Fibroblast of the aortic adventitia (primary cell): Measurements from ENCODE around the gene RGS10. TPM values are rescaled to one million over a fixed set of nuclear protein-coding genes. Genes with fewer than 3 reads are reported as not detected.
A peak's percentile ranks its signal among the peaks of the same experiment; 100 is the strongest.

Source experiments
- DNase-seq: peaks from one replicate; pipeline ENCODE4 v3.0.0-alpha.2; 2010; ENCODE audit warnings: low read depth
- H3K4me3 ChIP-seq: 2 replicates; pipeline ENCODE4 v1.5.1; 2011; ENCODE audit warnings: low read depth, mild to moderate bottlenecking, control low read depth, low read length, moderate library complexity
- total RNA-seq: library from RNA; depleted of rRNA; stranded (reverse); fragments of >200 nt; gene quantifications from 2 replicates; pipeline ENCODE4 v1.2.3, GENCODE V29; 2012; ENCODE audit warnings: low replicate concordance
- TF ChIP-seq, protein P1 (sequence below): IDR thresholded peaks from 2 replicates; pipeline ENCODE4 v1.5.1; 2011; ENCODE audit warnings: mild to moderate bottlenecking, low read length, control low read depth, inconsistent platforms; ENCODE audit not compliant: insufficient read depth

Gene RGS10
- total RNA-seq, 1 donor, result 42.4 TPM

- TF ChIP-seq, protein P1, sequence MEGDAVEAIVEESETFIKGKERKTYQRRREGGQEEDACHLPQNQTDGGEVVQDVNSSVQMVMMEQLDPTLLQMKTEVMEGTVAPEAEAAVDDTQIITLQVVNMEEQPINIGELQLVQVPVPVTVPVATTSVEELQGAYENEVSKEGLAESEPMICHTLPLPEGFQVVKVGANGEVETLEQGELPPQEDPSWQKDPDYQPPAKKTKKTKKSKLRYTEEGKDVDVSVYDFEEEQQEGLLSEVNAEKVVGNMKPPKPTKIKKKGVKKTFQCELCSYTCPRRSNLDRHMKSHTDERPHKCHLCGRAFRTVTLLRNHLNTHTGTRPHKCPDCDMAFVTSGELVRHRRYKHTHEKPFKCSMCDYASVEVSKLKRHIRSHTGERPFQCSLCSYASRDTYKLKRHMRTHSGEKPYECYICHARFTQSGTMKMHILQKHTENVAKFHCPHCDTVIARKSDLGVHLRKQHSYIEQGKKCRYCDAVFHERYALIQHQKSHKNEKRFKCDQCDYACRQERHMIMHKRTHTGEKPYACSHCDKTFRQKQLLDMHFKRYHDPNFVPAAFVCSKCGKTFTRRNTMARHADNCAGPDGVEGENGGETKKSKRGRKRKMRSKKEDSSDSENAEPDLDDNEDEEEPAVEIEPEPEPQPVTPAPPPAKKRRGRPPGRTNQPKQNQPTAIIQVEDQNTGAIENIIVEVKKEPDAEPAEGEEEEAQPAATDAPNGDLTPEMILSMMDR, result peak; percentile 51
- DNase-seq, result peak; percentile 44
- H3K4me3 ChIP-seq, result peak overlapping the region; percentile 80
Measured at GRCh38 chr10:119542988-119543813, 682 bp upstream of the RGS10 start.

- H3K4me3 ChIP-seq, result peak overlapping the region; percentile 80
- TF ChIP-seq, protein P1, result no peak
- peak; percentile 18 for DNase-seq
Measured at GRCh38 chr10:119541459-119542356, 811 bp downstream of the RGS10 start.

DNA sequence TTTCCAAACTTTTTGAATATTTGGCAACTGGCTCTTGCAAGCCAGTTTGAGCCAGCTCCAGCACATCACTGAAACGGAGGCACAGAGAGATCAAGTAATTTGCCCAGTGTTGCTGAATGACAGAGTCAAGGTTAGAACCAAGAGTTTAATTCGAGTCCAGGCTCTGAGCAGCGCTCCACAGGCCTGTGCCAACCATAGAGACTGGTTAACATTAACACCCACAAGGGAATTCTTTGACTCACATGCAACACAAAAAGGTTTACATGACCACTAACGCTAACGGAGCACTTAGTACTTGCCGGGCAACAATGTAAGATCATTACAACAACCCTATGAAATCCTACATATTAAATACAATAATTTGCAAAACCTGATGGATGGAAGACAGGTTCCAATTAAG lies 1.5 kb downstream of the RGS10 start:
- peak overlapping the region; percentile 80 for H3K4me3 ChIP-seq
- TF ChIP-seq, protein P1, result no peak
- peak; percentile 68 for DNase-seq

DNA sequence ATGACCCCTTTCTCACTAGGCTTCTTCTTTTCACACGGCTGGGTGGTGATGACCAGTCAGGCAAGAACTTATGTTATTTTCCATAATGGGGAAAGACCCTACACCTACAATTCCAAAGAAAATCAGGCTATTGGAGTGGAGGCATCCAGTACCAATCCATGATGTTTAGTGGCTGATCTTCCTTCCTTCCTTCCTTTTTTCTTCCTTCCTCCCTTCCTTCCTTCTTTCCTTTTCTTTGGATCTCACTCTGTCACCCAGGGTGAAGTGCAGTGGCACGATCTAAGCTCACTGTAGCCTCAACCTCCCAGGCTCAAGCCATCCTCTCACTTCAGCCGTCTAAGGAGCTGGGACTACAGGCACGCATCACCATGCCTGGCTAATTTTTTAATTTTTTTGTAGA lies 2.5 kb downstream of the RGS10 start:
- no peak overlapping the region for H3K4me3 ChIP-seq
- no peak for DNase-seq
- TF ChIP-seq, protein P1, result no peak

GRCh38 chr10:119539359-119539825 lies 3.1 kb downstream of the RGS10 start:
- TF ChIP-seq, protein P1, result no peak
- no peak for DNase-seq
- H3K4me3 ChIP-seq, result no peak overlapping the region

GRCh38 chr10:119538632-119539358 lies 3.7 kb downstream of the RGS10 start:
- no peak overlapping the region for H3K4me3 ChIP-seq
- no peak for DNase-seq
- TF ChIP-seq, protein P1, result no peak
